DND-41 (cell line): ENCODE results near the gene ANKDD1B.

Experiments used
- CTCF ChIP-seq: IDR thresholded peaks from 2 replicates; pipeline ENCODE4 v1.5.1; 2012; ENCODE audit warnings: borderline replicate concordance, low read length, moderate library complexity, mild to moderate bottlenecking; ENCODE audit not compliant: poor library complexity, severe bottlenecking; ENCODE audit errors: extremely low read depth
- EZH2 ChIP-seq: IDR thresholded peaks from 3 replicates; pipeline ENCODE4 v1.6.1; 2012; ENCODE audit warnings: borderline replicate concordance, low read depth, mild to moderate bottlenecking, moderate library complexity, low read length, inconsistent platforms; ENCODE audit not compliant: severe bottlenecking

DNA sequence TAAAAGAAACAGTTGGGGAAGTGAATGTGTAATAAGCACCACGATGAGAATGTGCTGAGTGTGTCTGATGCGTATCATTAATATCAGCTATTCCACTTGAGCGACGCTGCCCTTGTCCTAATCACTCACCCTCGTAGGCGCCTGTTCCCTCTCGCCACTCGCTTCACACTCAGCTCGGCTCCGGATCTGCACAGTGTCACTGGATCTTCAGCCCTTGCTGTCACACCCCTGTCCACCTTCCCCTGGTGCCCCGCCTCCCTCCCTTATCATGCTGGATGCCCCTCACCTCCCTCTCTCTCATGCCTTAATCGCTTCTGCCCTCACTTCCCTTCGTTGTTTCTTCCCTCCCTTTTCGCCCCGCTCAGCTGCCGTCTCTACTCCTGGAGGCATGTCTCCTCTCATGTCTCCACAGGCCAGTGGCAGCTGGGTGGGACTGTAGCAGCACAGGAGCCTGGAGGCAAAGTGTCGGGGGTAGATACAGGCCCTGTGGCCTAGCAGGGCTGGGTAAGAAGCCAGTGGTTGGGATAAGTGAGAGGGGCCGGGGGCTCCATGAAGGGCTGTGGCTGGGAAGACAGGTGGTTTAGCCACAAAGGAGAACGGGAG, 43.5 kb downstream of the ANKDD1B start:
- no peak for TF ChIP-seq EZH2
- TF ChIP-seq CTCF = no peak
